A673 (cell line): ENCODE measurements around the gene SLC29A2. TPM values are rescaled to one million over a fixed set of nuclear protein-coding genes. Genes with fewer than 3 reads are reported as not detected.

Source experiments
- BruUV-seq: library from RNA; stranded (reverse); fragments of 400-500 nt; replicated peaks from 2 replicates; lab custom pipeline; 2021; lab: Mats Ljungman, UMichigan
- CTCF ChIA-PET: fragments of 300-600 bp; sonication (Branson Sonifier 250); formaldehyde crosslinking; loops from one replicate; lab custom pipeline; 2022; ENCODE audit warnings: antibody characterized with exemption; lab: Charles Lee
- POLR2A ChIA-PET: fragments of 300-600 bp; sonication (Branson Sonifier 250); formaldehyde crosslinking; loops from one replicate; lab custom pipeline; 2022; ENCODE audit warnings: antibody characterized with exemption; ENCODE audit not compliant: low non-redundant PET; lab: Charles Lee
- DNase-seq: peaks from one replicate; pipeline ENCODE4 v3.0.0-alpha.2; 2015; ENCODE audit warnings: low spot score
- H3K27ac ChIP-seq: fragments of 200-600 bp; sonication (generic); 2 replicates; pipeline ENCODE4 v1.5.1; 2016; ENCODE audit warnings: mixed run types, low read depth, mild to moderate bottlenecking, mixed read lengths, antibody characterized with exemption, low read length; ENCODE audit not compliant: poor library complexity, severe bottlenecking
- H3K27me3 ChIP-seq: fragments of 200-600 bp; sonication (generic); replicated peaks from 2 replicates; pipeline ENCODE4 v1.6.1; 2017; ENCODE audit warnings: mixed run types, low read depth, mild to moderate bottlenecking, mixed read lengths, antibody characterized with exemption, low read length; ENCODE audit not compliant: insufficient read depth, poor library complexity
- H3K36me3 ChIP-seq: fragments of 200-600 bp; sonication (generic); 2 replicates; pipeline ENCODE4 v1.6.1; 2016; ENCODE audit warnings: mixed run types, mild to moderate bottlenecking, mixed read lengths, antibody characterized with exemption, low read length; ENCODE audit not compliant: insufficient read depth, poor library complexity, severe bottlenecking
- H3K4me1 ChIP-seq: fragments of 200-600 bp; sonication (generic); 2 replicates; pipeline ENCODE4 v1.6.1; 2017; ENCODE audit warnings: mixed run types, mild to moderate bottlenecking, mixed read lengths, antibody characterized with exemption, low read length; ENCODE audit not compliant: insufficient read depth, poor library complexity, severe bottlenecking
- H3K4me3 ChIP-seq: fragments of 200-600 bp; sonication (generic); 2 replicates; pipeline ENCODE4 v1.5.1; 2016; ENCODE audit warnings: low read depth, mixed run types, mild to moderate bottlenecking, mixed read lengths, low read length; ENCODE audit not compliant: poor library complexity, severe bottlenecking
- H3K9me3 ChIP-seq: fragments of 200-600 bp; sonication (generic); 2 replicates; pipeline ENCODE4 v1.6.1; 2016; ENCODE audit warnings: mixed run types, low read depth, mild to moderate bottlenecking, mixed read lengths, antibody characterized with exemption, low read length; ENCODE audit not compliant: poor library complexity, severe bottlenecking
- EZH2 ChIP-seq: fragments of 200-600 bp; sonication (generic); IDR thresholded peaks from 2 replicates; pipeline ENCODE4 v1.6.1; 2017; ENCODE audit warnings: borderline replicate concordance, low read depth, mild to moderate bottlenecking, mixed read lengths, antibody characterized with exemption, low read length; ENCODE audit not compliant: poor library complexity, severe bottlenecking
- intact Hi-C: fragments of 100-400 bp; cut with micrococcal nuclease; formaldehyde crosslinking; loops from one replicate; pipeline ENCODE4 v1.10.0; 2022; ENCODE audit not compliant: unreplicated experiment
- total RNA-seq: library from RNA; stranded (reverse); gene quantifications from 2 replicates; pipeline ENCODE4 v1.2.3, GENCODE V29; 2021
- TF ChIP-seq, protein P1 (sequence below): fragments of 300-800, 200-600 bp; sonication (generic); conservative IDR thresholded peaks from 2 replicates; pipeline ENCODE4 v1.5.1; 2017; ENCODE audit warnings: low read depth, mild to moderate bottlenecking, antibody characterized with exemption, low read length, moderate library complexity, mixed read lengths

Gene SLC29A2
- total RNA-seq, 1 experiment from 2014 or later = 62.4 TPM

GRCh38 chr11:66339162-66339675 is 32.3 kb downstream of the SLC29A2 start:
- Histone ChIP-seq H3K27me3 (no peaks in the 10 kb centered on the region), H3K4me1 (peaks cover 31% of the 10 kb centered on the region), H3K36me3 (peaks cover 16% of the 10 kb centered on the region), H3K9me3 (no peaks in the 10 kb centered on the region), H3K27ac (no peak overlapping the region), H3K4me3 (no peak overlapping the region)
- no TSS peak for BruUV-seq
- ChIA-PET CTCF (no interaction called here), POLR2A (no interaction called here)
- TF ChIP-seq, protein P1, sequence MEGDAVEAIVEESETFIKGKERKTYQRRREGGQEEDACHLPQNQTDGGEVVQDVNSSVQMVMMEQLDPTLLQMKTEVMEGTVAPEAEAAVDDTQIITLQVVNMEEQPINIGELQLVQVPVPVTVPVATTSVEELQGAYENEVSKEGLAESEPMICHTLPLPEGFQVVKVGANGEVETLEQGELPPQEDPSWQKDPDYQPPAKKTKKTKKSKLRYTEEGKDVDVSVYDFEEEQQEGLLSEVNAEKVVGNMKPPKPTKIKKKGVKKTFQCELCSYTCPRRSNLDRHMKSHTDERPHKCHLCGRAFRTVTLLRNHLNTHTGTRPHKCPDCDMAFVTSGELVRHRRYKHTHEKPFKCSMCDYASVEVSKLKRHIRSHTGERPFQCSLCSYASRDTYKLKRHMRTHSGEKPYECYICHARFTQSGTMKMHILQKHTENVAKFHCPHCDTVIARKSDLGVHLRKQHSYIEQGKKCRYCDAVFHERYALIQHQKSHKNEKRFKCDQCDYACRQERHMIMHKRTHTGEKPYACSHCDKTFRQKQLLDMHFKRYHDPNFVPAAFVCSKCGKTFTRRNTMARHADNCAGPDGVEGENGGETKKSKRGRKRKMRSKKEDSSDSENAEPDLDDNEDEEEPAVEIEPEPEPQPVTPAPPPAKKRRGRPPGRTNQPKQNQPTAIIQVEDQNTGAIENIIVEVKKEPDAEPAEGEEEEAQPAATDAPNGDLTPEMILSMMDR = no peak
- no peak for TF ChIP-seq EZH2
- intact Hi-C loops = no loop called here
- DNase-seq = no peak

DNA sequence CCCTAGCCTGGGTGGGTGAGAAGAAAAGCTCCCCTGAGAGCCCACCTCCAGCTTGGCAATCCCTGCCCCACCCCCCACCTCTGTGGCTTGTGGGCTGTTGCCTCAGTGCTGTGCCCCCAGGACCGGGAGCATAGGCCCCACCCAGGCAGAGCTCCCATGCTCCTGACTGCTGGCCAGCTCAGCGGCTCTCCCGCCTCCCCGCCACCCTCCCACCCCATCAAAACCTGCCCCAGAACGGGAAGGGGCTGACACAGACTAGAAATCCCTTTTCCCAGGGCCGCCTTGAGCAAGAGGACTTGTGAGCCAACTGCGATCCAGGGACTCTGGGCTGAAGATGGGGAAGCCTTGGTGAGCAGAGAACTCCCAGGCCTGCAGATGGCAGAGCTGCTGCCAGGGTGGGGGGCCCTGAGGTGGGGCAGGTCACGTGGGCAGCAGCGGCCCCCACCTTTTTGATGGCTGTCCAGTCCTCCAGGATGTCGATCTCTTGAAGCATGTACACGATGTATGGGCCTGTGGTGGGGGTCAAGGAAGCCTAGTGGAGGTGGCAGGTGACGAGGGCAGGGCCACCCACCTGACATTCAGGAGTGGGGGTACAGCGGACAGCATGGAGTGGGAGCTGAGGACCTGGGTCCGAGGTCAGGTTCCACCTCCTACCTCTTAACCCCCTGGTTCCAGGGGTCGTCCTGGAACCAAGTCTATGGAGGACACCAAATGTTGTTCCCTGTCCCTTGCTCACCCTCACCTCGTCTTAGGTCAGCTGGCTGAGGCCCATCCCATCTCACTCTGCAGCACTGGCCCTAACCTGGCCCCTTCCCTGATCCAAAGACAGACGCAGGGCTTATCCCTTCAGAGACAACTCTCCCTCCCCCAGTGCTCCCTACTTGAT is 33.0 kb downstream of the SLC29A2 start:
- no peak overlapping the region for H3K4me3 ChIP-seq
- no peak for DNase-seq
- no TSS peak for BruUV-seq
- ChIA-PET POLR2A (no interaction called here), CTCF (no interaction called here)
- no peaks in the 10 kb centered on the region for H3K9me3 ChIP-seq
- no peaks in the 10 kb centered on the region for H3K27me3 ChIP-seq
- intact Hi-C loops = no loop called here
- H3K36me3 ChIP-seq = peaks cover 16% of the 10 kb centered on the region
- TF ChIP-seq EZH2 = no peak
- no peak overlapping the region for H3K27ac ChIP-seq
- H3K4me1 ChIP-seq = peaks cover 25% of the 10 kb centered on the region

DNA sequence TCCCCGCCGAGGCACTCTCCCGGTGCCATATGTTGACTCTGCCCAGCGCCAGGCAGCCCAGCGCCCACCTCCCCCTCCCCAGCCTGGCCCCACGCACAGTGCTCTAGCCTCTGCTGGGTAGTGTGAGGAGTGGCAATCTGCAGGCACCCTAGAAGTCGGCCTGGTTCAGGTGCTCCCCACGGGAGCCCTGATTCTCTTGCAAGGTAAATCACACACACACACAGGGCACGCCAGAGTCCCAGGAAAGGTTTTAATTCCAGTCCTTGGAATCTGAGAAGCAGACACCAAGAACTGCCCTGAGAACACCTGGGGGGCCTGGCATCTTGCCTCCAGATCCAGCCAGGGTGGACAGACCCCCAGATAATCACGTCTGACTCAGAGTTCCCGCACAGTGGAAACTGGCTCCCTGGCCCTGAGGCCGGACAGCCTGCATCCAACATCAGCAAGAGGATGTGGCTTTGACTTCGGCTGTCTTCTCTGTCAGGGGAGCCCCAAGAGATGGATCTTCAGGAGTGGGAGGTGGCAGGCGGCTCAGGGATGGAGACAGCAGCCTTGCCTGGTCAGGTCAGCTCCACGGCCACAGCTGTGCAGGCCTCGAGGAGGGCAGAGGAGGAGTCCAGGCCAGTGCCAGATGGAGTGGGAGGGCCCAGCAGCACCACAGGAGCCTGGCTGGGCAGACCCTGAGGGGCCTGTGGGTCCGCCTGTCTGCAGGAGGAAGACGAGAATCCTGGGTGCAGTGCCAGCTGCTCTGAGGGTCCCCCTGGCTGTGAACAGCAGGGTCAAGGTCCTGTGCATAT is 34.3 kb downstream of the SLC29A2 start:
- BruUV-seq = no TSS peak
- peak overlapping the region; percentile 69 for H3K27ac ChIP-seq
- no peak for DNase-seq
- intact Hi-C loops = no loop called here
- H3K36me3 ChIP-seq = peaks cover 16% of the 10 kb centered on the region
- H3K9me3 ChIP-seq = no peaks in the 10 kb centered on the region
- ChIA-PET POLR2A (no interaction called here), CTCF (no interaction called here)
- no peak for TF ChIP-seq EZH2
- TF ChIP-seq, protein P1 = no peak
- no peaks in the 10 kb centered on the region for H3K27me3 ChIP-seq
- H3K4me1 ChIP-seq = peaks cover 25% of the 10 kb centered on the region
- no peak overlapping the region for H3K4me3 ChIP-seq
